Measurements from ENCODE around the gene ETV3. TPM values are rescaled to one million over a fixed set of nuclear protein-coding genes. Genes with fewer than 3 reads are reported as not detected.

ETV3 gene
- total RNA-seq, 1 donor from 2014 or later: 16.8 TPM

DNA sequence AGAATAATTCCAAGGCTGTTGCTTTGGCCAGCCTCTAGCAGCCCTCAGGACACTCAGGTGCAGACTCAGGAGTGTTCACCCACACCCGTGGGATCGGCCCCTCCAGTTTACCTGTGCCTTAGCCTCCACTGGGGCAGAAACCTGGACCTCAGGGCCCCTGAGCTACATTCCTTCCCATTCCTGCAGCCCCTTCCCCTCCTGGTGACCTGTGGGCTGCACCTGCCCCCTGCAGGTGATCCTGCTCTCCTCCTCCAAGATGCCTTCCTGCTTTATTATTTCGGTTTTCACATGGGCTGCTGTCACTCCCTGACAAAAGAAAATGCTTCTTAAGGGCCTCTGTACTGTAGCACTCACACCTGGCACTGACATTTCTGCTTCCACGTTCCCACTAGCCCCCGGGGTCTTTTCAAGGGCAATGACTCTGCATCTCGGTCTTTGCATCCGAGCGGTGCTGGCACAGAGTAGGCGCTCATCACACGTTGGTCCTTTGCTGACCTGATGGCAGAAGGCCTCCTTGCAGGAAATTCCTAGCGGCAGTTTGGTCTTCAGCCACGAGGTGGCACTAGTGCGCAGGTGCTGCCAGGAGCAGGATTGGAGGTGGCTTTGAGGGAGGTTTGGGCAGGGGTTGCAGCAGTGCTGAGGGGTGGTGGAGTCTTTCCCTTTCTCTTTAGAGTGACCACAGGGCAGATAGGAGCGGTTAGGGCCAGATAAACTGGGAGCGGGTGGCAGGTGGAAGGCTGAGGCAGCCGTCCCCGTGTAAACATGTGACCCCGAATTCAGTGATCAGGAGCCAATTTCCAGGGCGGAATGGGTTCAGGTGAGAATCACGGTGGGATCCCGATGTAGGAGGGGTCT is 25.3 kb upstream of the ETV3 start:
- peak; percentile 69 for ATAC-seq
- intact Hi-C loops (cut with micrococcal nuclease): no loop called here
- DNase-seq: peak; percentile 78

- DNase-seq (no peak), ATAC-seq (no peak)
- intact Hi-C loops (cut with micrococcal nuclease): no loop called here
Measured at GRCh38 chr1:157162345-157162744, 24.1 kb upstream of the ETV3 start.

- ATAC-seq (no peak), DNase-seq (no peak)
- intact Hi-C loops (cut with micrococcal nuclease): no loop called here
Measured at GRCh38 chr1:157161901-157162300, 23.7 kb upstream of the ETV3 start.

DNA sequence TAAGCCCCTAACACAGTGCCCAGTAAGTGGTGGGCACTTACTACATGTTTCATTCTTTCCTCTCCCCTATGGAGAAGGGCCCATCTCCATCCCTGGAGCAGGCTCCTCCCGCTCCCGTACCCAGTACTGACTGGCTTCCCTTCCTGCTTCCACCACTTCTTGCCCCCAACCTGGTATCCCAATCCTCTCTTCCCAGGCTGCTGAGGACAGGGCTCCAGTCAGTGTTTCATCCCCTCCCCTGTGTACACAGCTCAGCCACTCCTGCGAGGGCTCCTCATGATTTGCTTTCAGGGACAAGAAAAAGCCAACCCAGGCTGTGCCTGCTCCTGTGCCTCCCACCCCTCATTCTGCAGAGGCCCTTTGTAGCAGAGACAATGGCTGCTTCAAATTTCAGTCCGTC is 20.8 kb upstream of the ETV3 start:
- no peak for ATAC-seq
- intact Hi-C loops (cut with micrococcal nuclease): loop anchor here (5.0 kb wide), 1 partner anchor 67 kb away; no protein-coding TSS in a partner anchor
- DNase-seq: no peak

DNA sequence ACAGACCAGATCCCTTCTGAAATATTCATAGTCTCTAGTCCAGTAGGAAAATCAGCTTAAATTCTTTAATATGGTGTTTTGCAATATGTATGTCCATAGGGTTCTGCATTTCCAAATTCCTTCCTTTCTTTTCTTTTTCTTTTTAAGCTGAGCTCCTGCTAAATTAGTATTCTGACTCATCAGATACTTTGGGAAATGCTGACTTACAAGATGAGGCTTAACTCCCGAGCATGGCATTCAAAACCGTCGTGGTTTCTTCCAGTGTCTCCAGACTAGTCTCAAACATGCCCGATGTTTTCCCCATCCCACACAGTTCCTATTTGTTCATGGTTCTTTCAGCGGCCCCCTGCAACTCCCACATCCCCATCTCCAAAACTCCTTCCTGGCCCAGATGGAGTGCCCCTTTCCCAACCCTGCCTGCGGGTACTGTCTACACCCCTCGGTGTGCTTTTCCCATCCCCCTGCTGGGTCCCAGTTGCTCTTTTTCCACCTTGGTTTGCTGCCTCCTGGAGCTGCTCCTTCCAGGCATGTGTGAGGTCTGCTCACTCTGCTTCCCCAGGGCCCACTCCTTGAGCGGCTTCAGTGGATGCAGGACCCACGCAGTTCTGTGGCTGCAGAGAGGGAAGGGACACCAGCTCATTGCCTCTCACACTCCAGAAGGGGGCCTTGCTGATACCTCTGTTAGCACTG is 19.5 kb upstream of the ETV3 start:
- ATAC-seq (no peak), DNase-seq (no peak)
- intact Hi-C loops (cut with micrococcal nuclease): loop anchor here (5.0 kb wide), 1 partner anchor 65 kb away; no protein-coding TSS in a partner anchor

GRCh38 chr1:157156058-157156541 is 17.9 kb upstream of the ETV3 start:
- DNase-seq (peak; percentile 85), ATAC-seq (peak; percentile 84)
- intact Hi-C loops (cut with micrococcal nuclease): loop anchor here (5.0 kb wide), 1 partner anchor 64 kb away; no protein-coding TSS in a partner anchor

DNA sequence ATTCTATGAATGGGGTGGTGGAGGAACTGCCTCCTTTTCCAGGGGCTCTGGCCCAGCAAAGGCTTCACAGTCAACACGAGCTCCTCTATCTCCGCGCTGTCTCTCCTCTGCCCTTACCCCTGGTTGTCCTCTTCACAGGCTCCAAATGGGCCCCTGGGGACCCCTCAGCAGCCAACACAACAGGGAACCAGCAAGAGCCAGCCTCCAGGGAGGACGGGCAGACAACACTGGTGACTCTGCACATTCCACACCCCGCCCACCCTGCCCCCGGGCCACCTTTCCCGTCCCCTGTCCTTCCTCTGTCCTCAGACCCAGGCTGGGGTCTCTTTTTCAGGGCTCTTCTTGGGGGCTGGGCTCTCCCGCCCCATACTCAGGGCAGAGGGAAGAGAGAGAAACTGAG is 17.5 kb upstream of the ETV3 start:
- intact Hi-C loops (cut with micrococcal nuclease): loop anchor here (5.0 kb wide), 1 partner anchor 63 kb away; no protein-coding TSS in a partner anchor
- DNase-seq (peak; percentile 49), ATAC-seq (peak; percentile 41)

DNA sequence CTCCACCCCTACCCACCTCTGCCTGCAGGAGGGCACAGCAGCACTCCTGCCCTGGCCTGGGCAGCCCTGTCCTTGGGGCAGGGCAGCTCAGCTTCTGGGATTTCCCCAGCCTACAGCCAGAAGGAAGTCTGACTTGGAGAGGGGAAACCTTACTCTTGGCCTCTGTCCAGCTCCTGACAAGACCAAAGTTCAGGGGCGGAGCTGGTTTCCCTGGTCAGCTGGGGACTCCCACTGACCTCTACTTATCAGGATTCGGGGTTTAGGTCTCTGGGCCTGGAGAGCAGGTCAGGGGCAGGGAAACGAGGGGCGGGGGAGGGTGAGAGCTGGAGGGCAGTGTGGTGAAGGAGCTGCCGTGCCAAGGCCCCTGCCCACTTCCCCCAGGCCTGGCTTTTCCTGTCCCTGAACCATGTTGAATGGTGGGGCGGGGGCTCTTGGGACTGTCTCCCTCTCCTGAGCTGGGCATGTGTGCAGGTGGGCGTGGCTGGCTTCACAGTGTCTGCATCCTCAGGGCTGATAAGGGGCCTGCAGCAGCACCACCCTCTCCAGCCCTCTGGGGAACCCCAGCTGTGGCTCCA is 16.8 kb upstream of the ETV3 start:
- intact Hi-C loops (cut with micrococcal nuclease): loop anchor here (5.0 kb wide), 1 partner anchor 63 kb away; no protein-coding TSS in a partner anchor
- peak; percentile 72 for ATAC-seq
- DNase-seq: peak; percentile 48

DNA sequence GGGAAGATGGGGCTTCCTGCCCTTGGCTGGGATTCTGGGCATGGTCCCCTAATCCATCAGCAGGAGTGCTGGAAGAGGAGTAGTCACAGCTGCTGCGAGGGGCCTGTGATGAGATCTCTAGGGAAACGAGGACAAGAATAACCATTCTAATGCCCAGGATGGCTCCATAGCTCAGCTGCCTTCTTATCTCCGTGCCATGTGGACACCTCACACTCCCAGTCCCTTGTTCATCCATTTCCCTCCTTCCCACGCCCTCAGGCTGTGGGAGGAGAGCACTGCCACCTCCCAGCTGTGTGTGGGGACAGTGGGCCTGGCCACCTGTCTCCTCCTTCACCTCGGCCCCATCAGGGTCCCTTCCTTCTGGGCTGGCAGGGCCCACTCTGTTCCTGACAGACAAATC is 16.1 kb upstream of the ETV3 start:
- no peak for DNase-seq
- intact Hi-C loops (cut with micrococcal nuclease): no loop called here
- ATAC-seq: no peak

- ATAC-seq: no peak
- DNase-seq: no peak
- intact Hi-C loops (cut with micrococcal nuclease): no loop called here
Measured at GRCh38 chr1:157153746-157154145, 15.6 kb upstream of the ETV3 start.

DNA sequence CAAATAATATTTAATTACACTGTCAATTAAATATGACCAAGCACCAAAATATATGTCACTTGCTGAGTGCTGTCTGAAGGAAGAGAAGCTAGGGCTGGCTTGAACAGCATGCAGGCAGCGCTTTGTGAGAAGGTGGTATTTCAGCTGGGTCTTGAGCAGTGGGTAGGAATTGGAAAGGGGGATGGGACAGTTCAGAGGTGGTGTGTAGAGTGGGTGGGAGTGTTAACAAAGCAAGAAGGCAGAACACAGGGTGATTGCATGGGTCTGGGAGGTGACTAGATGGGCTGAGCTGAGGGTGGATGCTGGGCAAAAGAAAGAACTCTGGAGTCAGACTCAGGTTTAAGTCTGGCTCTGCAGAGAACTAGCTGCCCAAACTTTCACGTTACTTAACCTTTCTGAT is 14.3 kb upstream of the ETV3 start:
- ATAC-seq (no peak), DNase-seq (no peak)
- intact Hi-C loops (cut with micrococcal nuclease): no loop called here

DNA sequence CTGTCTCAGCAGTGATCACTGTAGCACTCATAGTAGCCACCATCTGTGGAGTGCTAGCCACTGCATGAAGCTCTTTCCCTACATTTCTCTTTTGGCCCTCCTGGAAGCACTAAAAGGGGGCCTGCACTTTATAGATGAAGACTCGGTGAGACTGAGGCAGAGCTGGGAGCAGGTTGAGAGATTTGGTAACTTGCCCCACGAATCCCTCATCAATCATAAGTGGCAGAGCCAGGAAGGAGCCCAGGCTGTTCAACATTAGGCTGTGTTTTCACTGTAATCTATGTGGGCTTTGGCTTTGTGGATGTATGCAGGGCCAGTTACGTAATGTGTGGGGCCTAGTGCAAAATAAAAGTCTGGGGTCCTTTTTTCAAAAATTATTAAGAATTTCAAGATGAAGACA is 13.3 kb upstream of the ETV3 start:
- DNase-seq (no peak), ATAC-seq (no peak)
- intact Hi-C loops (cut with micrococcal nuclease): no loop called here

DNA sequence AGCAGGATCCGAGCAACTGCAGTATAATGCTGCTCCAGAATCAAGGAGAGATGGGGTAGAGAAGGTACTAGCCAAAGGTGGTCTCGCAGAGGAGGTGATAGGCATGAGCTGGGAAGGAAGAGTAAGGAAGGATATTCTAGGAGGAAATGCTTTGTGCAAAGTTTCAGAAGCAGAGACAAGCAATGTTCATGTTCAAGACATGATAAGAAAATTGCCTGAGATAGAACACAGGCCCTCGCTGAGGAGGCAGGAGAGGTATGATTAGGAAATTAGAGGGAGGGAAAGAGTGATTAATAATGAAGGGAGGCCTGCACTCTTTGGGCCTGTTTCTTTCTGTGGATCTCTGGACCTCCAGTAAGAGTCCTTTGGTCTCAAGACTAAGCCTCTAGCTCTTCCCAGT is 12.9 kb upstream of the ETV3 start:
- DNase-seq (no peak), ATAC-seq (no peak)
- intact Hi-C loops (cut with micrococcal nuclease): no loop called here

DNA sequence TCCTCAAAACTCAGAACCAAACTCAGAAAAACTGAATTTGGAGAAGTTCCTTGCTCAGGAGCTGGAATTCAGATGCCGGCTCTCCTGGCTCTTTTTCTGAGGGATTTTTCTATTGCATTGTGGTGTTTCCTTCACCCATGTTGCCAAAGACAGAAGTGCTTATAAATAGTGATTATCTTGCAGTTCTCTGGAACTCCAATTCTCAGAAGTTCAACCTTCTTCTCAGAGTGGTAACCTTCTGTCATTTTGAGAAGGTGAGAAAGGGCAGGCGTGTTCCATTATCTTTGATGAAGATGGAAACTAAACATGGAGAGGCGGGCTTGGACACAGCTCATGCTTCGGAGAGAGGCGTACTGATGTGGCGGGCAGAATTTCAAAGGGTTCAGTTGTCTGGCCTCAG is 12.4 kb upstream of the ETV3 start:
- intact Hi-C loops (cut with micrococcal nuclease): no loop called here
- ATAC-seq (no peak), DNase-seq (no peak)

DNA sequence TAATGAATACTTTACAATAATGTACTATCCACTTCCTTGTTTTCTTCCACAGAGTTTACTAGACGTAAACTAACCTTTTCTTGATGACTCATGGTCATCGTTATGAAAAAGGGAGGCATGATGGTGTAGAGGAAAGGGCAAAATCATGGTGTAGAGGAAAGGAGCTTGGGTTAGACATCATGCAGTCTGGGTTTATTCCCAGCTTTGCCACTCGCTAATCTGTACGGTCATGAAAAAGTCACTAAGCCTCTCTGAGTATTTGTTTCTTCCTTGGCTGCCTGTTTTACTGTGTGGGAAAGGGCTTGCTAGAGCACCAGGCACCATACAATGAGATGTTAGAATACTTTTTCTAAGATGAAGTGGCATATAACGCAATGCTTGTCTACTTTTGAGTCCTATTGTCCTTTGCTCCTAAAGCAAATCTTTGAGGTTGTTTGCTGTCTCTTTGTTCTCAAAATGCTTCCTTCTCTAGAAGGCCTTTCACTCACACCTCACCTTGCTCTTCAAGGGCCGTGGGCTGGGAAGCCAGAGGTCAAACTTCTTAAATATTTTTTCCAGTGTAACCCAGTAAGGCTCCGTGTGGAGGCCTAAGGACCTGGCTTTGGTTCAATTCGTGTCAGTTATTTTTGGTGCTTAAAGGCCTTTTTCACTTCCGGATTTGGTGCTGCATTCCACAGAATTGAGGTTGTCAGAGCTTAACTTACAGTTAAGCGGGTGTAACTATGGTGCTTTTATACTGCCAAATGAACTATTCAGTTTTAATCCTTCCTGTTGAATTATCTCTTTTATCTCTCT is 9.9 kb upstream of the ETV3 start:
- no peak for ATAC-seq
- DNase-seq: no peak
- intact Hi-C loops (cut with micrococcal nuclease): no loop called here

DNA sequence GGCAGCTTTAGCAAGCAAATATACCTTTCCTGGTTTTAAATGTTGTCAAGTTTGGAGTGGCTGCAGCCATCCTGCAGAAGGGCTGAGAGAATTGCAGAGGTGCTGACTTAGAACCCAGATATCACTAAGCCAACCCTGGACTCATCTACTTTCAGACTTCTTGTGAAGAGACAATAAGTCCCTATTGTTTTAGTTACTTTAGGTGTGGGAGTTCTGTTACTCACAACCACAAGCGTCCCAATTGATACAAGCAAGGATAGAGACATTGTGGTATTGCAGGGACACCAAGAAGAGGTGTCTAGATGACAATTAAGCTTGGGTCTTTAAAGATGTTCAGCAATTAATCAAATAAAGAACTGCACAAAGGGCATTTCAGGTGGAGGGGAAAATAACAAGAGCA is 8.8 kb upstream of the ETV3 start:
- DNase-seq: no peak
- intact Hi-C loops (cut with micrococcal nuclease): no loop called here
- no peak for ATAC-seq

DNA sequence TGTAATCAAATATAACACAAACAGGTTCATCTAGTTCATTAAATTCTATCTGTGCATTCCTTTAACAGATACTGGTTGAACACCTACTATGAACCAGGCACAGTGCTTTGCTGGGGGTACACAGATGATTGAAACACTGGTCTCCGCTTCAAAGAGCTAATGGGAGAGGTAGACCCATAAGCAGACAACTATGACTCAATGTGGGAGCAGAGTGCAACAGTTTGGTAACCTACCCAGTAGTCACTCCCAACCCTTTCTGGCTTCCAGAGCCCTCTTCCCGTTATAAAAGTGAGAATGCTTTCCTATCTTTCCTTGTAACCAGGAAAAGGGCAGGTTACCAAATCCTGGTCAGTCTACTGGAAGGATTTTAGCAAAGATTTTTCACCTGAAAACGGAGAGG is 8.0 kb upstream of the ETV3 start:
- ATAC-seq (no peak), DNase-seq (no peak)
- intact Hi-C loops (cut with micrococcal nuclease): no loop called here

- intact Hi-C loops (cut with micrococcal nuclease): no loop called here
- DNase-seq (no peak), ATAC-seq (no peak)
Measured at GRCh38 chr1:157145076-157145475, 6.9 kb upstream of the ETV3 start.

DNA sequence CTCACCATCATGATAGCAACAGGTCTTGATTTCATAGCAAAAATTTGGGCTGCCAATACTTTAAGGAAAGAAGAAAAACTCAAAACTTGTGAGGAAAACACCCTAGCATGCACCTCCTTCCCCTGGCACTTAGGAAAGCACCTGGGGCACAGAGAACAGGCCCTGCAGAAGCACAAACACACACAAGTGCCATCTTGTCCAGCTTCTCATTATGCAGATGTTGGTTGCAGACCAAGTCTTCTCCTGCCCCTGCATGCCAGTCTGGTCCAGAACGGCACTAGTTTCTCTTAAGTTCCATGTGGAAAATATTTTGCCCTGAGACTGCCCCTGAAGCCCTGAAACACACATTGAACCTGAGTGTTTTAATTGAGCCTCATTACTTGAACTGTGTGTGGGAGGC is 6.3 kb upstream of the ETV3 start:
- intact Hi-C loops (cut with micrococcal nuclease): no loop called here
- no peak for DNase-seq
- ATAC-seq: no peak
